ENCODE results near the gene LRRC59. TPM values are rescaled to one million over a fixed set of nuclear protein-coding genes. Genes with fewer than 3 reads are reported as not detected.

Gene LRRC59
- total and polyA plus RNA-seq, 2 donors (not counting 1 experiment from before 2014, with no cell fraction given), result 27.7 to 31.2 TPM

DNA sequence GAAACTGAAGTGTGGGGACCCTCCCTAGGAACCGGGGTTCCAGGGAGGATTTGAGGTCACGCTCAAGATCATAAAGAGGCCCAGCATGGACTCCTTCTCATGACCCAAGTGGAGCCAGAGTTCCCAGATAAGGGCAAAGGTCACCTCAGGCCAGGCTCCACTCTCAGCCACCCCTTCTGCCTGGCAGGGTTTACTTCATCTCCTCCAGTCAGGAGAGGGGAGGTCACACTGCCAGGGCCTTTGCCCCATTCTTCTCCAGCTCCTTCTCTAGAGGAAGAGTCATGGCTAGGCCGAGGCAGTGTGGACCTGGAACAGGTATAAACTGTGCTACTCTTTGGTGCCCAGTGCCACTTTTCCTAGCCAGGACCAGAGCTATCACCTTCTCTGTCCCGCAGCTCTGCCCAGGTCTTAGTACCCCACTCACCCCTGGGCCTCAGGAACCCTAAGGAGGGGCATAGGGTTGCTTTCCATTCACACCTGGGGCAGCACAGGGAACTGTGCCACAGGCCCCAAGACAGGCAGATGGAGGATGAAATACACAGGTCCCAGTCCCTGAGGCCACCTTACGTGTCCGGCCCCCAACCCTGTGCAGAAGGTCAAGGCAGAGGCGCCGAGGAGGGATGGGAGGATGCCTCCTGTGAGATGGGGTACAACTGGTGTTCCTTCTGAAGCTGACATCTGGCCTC, 27.8 kb upstream of the LRRC59 start:
- ATAC-seq (ENCODE audit: low read depth) (no peak), DNase-seq (no peak)
- Histone ChIP-seq H3K4me1 (ENCODE audit: control insufficient read depth in 2 of 2, insufficient read depth in 2 of 2, low read length in 2 of 2) (peaks cover 33 to 47% of the 10 kb centered on the region in 2 donors), H4K20me1 (ENCODE audit: control insufficient read depth, insufficient read depth, low read length, poor library complexity, severe bottlenecking) (no peaks in the 10 kb centered on the region), H2AFZ (ENCODE audit: insufficient read depth, low read depth, low read length, poor library complexity, severe bottlenecking) (peak overlapping the region; percentile 92), H3K79me2 (ENCODE audit: control insufficient read depth, insufficient read depth, low read length) (peaks cover 33% of the 10 kb centered on the region), H3K27ac (ENCODE audit: low read length in 2 of 2) (peak overlapping the region; percentile 29 to 46), H3K9me3 (ENCODE audit: control extremely low read depth in 1 of 3, control insufficient read depth in 2 of 3, insufficient read depth in 1 of 3, low read length in 2 of 3) (no peaks in the 10 kb centered on the region), H3K4me2 (replicated peaks; ENCODE audit: low read depth, low read length, poor library complexity, severe bottlenecking) (peak overlapping the region; percentile 96), H3K36me3 (replicated peaks in 1 of 2; ENCODE audit: control extremely low read depth in 1 of 2, control insufficient read depth in 1 of 2, extremely low read depth in 1 of 2, insufficient read depth in 2 of 2, low read length in 1 of 2) (peaks cover 0 to 2% of the 10 kb centered on the region in 2 experiments), H3K27me3 (replicated peaks in 1 of 4; ENCODE audit: control extremely low read depth in 1 of 4, control insufficient read depth in 3 of 4, insufficient read depth in 4 of 4, low read length in 3 of 4) (no peaks in the 10 kb centered on the region), H3K9ac (ENCODE audit: low read length) (peak overlapping the region; percentile 77), H3K4me3 (ENCODE audit: control extremely low read depth in 1 of 5, extremely low read depth in 1 of 5, insufficient read depth in 1 of 5, low read depth in 2 of 5, low read length in 4 of 5) (peak overlapping the region in 4 of 5 experiments; percentile 69 to 82 (median 73))
- Mint-ChIP-seq H3K4me3 (peak overlapping the region; percentile 94), H3K27me3 (no peaks in the 10 kb centered on the region), H3K27ac (peak overlapping the region; percentile 93), H3K9me3 (ENCODE audit: insufficient read depth) (no peaks in the 10 kb centered on the region), H3K4me1 (peaks cover 53% of the 10 kb centered on the region)
- TF ChIP-seq, protein P1, sequence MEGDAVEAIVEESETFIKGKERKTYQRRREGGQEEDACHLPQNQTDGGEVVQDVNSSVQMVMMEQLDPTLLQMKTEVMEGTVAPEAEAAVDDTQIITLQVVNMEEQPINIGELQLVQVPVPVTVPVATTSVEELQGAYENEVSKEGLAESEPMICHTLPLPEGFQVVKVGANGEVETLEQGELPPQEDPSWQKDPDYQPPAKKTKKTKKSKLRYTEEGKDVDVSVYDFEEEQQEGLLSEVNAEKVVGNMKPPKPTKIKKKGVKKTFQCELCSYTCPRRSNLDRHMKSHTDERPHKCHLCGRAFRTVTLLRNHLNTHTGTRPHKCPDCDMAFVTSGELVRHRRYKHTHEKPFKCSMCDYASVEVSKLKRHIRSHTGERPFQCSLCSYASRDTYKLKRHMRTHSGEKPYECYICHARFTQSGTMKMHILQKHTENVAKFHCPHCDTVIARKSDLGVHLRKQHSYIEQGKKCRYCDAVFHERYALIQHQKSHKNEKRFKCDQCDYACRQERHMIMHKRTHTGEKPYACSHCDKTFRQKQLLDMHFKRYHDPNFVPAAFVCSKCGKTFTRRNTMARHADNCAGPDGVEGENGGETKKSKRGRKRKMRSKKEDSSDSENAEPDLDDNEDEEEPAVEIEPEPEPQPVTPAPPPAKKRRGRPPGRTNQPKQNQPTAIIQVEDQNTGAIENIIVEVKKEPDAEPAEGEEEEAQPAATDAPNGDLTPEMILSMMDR (IDR thresholded peaks at IDR 0.05), result no peak
- TF ChIP-seq EZH2 (IDR thresholded peaks at IDR 0.05; ENCODE audit: borderline replicate concordance, insufficient read depth, low read depth, low read length, poor library complexity, severe bottlenecking), result no peak
- POLR2A ChIA-PET, result interaction anchor here (2.2 kb wide), 1 partner anchor 27 kb away, joined by 21 read pairs; the partner anchor contains the start of gene LRRC59
- intact Hi-C loops (cut with micrococcal nuclease), result loop anchor here (10.0 kb wide), 1 partner anchor 50 kb away; the partner anchor contains the start of genes EME1 and MRPL27
- WGBS (ENCODE audit: insufficient coverage), result 94% methylated on average over 7 of the region's 8 CpGs
- CTCF ChIA-PET, result interaction anchor here (1.0 to 3.2 kb wide), 3 partner anchors 27 to 64 kb away, joined by 3 to 28 read pairs (median 3); partner anchors contain the start of gene LRRC59

Measured in B cell (primary cell).